ENCODE data around the gene NAGPA.

The NAGPA gene

GRCh38 chr16:4979736-4980660 lies 53.7 kb downstream of the NAGPA start:
- TF ChIP-seq POLR2A (IDR thresholded peaks at IDR 0.05; ENCODE audit: extremely low read depth, insufficient read length) (no peak), MAX (IDR thresholded peaks at IDR 0.05; ENCODE audit: low read depth, low read length) (no peak), CTCF (IDR thresholded peaks at IDR 0.05; ENCODE audit: low read depth, low read length) (no peak), MYC (IDR thresholded peaks at IDR 0.05; ENCODE audit: low read depth, low read length) (no peak)
- H3K4me3 ChIP-seq (ENCODE audit: low read depth, low read length) = no peak overlapping the region
- no peak for DNase-seq (ENCODE audit: low read depth)

GRCh38 chr16:4979164-4979563 lies 54.6 kb downstream of the NAGPA start:
- H3K4me3 ChIP-seq (ENCODE audit: low read depth, low read length) = no peak overlapping the region
- no peak for DNase-seq (ENCODE audit: low read depth)
- TF ChIP-seq POLR2A (IDR thresholded peaks at IDR 0.05; ENCODE audit: extremely low read depth, insufficient read length) = no peak
- no peak for TF ChIP-seq CTCF (IDR thresholded peaks at IDR 0.05; ENCODE audit: low read depth, low read length)
- no peak for TF ChIP-seq MAX (IDR thresholded peaks at IDR 0.05; ENCODE audit: low read depth, low read length)
- TF ChIP-seq MYC (IDR thresholded peaks at IDR 0.05; ENCODE audit: low read depth, low read length) = no peak

- DNase-seq (ENCODE audit: low read depth) = no peak
- TF ChIP-seq POLR2A (IDR thresholded peaks at IDR 0.05; ENCODE audit: extremely low read depth, insufficient read length) = no peak
- no peak for TF ChIP-seq CTCF (IDR thresholded peaks at IDR 0.05; ENCODE audit: low read depth, low read length)
- no peak for TF ChIP-seq MYC (IDR thresholded peaks at IDR 0.05; ENCODE audit: low read depth, low read length)
- TF ChIP-seq MAX (IDR thresholded peaks at IDR 0.05; ENCODE audit: low read depth, low read length) = no peak
- no peak overlapping the region for H3K4me3 ChIP-seq (ENCODE audit: low read depth, low read length)
These were observed 57.1 kb downstream of the NAGPA start for GRCh38 chr16:4976611-4977145.

GRCh38 chr16:4976079-4976478 lies 57.7 kb downstream of the NAGPA start:
- DNase-seq (ENCODE audit: low read depth) = peak; percentile 65
- no peak overlapping the region for H3K4me3 ChIP-seq (ENCODE audit: low read depth, low read length)
- TF ChIP-seq MAX (IDR thresholded peaks at IDR 0.05; ENCODE audit: low read depth, low read length) = peak; percentile 72
- TF ChIP-seq CTCF (IDR thresholded peaks at IDR 0.05; ENCODE audit: low read depth, low read length) = no peak
- no peak for TF ChIP-seq MYC (IDR thresholded peaks at IDR 0.05; ENCODE audit: low read depth, low read length)
- no peak for TF ChIP-seq POLR2A (IDR thresholded peaks at IDR 0.05; ENCODE audit: extremely low read depth, insufficient read length)

All from NB4 (cell line).